ENCODE data around the gene MRTFA. TPM values are rescaled to one million over a fixed set of nuclear protein-coding genes. Genes with fewer than 3 reads are reported as not detected.

MRTFA gene
- total RNA-seq, 1 experiment from 2014 or later, result 28.0 TPM

DNA sequence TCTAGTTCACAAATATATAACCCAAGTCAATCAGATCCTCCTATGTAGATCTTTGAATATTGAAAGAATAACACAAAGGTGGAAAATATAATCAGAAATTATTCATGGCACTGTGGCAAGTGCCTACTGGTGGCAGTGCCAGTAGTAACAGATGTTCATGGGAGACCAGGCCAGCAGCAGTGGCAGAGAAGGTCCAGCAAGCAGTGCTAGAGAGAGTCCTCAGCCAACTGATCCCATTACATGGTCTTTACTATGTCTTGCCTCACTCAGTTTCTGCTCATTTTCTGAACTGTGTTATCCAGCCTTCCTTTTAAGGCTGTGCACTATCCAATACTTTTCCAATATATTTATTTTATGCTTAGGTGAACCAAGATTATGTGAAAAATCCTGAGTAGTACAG lies 124.9 kb downstream of the MRTFA start:
- H3K4me1 ChIP-seq (ENCODE audit: control insufficient read depth in 1 of 2, insufficient read depth in 2 of 2, low read length in 2 of 2), result no peaks in the 10 kb centered on the region
- no peak overlapping the region for H3K4me3 ChIP-seq (replicated peaks in 1 of 2; ENCODE audit: low read depth in 1 of 2, low read length in 2 of 2)
- ATAC-seq, result no peak
- no peak overlapping the region for H3K9ac ChIP-seq (ENCODE audit: low read length)
- DNase-seq (ENCODE audit: low read depth, low spot score), result no peak
- intact Hi-C loops (cut with micrococcal nuclease), result no loop called here
- TF ChIP-seq CBX3 (IDR thresholded peaks at IDR 0.05; ENCODE audit: low read depth), result no peak
- no peak for TF ChIP-seq SIN3A (IDR thresholded peaks at IDR 0.05; ENCODE audit: low read depth)
- TF ChIP-seq, protein P1, sequence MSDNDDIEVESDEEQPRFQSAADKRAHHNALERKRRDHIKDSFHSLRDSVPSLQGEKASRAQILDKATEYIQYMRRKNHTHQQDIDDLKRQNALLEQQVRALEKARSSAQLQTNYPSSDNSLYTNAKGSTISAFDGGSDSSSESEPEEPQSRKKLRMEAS (IDR thresholded peaks at IDR 0.05), result no peak
- no peak for TF ChIP-seq ZBTB33 (IDR thresholded peaks at IDR 0.05; ENCODE audit: extremely low read depth, insufficient replicate concordance, low read length)
- no peak for TF ChIP-seq SRF (IDR thresholded peaks at IDR 0.05; ENCODE audit: low read depth)
- no peak for TF ChIP-seq TCF7L2 (IDR thresholded peaks at IDR 0.05; ENCODE audit: borderline replicate concordance, extremely low read depth, insufficient read depth, insufficient read length)
- no peak for TF ChIP-seq SP1 (IDR thresholded peaks at IDR 0.05; ENCODE audit: low read depth)
- no peak for TF ChIP-seq JUND (IDR thresholded peaks at IDR 0.05)
- no peak for TF ChIP-seq ELF1 (IDR thresholded peaks at IDR 0.05; ENCODE audit: borderline replicate concordance, low read depth)
- no peak for TF ChIP-seq EZH2phosphoT487 (IDR thresholded peaks at IDR 0.05; ENCODE audit: borderline replicate concordance)
- no peak for TF ChIP-seq POLR2AphosphoS5 (IDR thresholded peaks at IDR 0.05; ENCODE audit: low read depth, low read length)
- TF ChIP-seq ZFX (IDR thresholded peaks at IDR 0.05), result no peak
- no peak for TF ChIP-seq ZNF274 (IDR thresholded peaks at IDR 0.05; ENCODE audit: low read depth, low read length)
- TF ChIP-seq, protein P2, sequence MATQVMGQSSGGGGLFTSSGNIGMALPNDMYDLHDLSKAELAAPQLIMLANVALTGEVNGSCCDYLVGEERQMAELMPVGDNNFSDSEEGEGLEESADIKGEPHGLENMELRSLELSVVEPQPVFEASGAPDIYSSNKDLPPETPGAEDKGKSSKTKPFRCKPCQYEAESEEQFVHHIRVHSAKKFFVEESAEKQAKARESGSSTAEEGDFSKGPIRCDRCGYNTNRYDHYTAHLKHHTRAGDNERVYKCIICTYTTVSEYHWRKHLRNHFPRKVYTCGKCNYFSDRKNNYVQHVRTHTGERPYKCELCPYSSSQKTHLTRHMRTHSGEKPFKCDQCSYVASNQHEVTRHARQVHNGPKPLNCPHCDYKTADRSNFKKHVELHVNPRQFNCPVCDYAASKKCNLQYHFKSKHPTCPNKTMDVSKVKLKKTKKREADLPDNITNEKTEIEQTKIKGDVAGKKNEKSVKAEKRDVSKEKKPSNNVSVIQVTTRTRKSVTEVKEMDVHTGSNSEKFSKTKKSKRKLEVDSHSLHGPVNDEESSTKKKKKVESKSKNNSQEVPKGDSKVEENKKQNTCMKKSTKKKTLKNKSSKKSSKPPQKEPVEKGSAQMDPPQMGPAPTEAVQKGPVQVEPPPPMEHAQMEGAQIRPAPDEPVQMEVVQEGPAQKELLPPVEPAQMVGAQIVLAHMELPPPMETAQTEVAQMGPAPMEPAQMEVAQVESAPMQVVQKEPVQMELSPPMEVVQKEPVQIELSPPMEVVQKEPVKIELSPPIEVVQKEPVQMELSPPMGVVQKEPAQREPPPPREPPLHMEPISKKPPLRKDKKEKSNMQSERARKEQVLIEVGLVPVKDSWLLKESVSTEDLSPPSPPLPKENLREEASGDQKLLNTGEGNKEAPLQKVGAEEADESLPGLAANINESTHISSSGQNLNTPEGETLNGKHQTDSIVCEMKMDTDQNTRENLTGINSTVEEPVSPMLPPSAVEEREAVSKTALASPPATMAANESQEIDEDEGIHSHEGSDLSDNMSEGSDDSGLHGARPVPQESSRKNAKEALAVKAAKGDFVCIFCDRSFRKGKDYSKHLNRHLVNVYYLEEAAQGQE (IDR thresholded peaks at IDR 0.05; ENCODE audit: low read depth), result no peak
- TF ChIP-seq CEBPB (IDR thresholded peaks at IDR 0.05; ENCODE audit: low read depth), result no peak
- no peak for TF ChIP-seq FOSL1 (IDR thresholded peaks at IDR 0.05; ENCODE audit: low read depth)
- no peak for TF ChIP-seq CTCF (IDR thresholded peaks at IDR 0.05 in 2 of 3, conservative IDR thresholded peaks at IDR 0.05 in 1 of 3; ENCODE audit: borderline replicate concordance in 1 of 3, insufficient read depth in 1 of 3, low read depth in 2 of 3, low read length in 2 of 3)
- no peak for TF ChIP-seq RAD21 (IDR thresholded peaks at IDR 0.05; ENCODE audit: low read depth)
- TF ChIP-seq EGR1 (IDR thresholded peaks at IDR 0.05; ENCODE audit: low read depth), result no peak
- H3K79me2 ChIP-seq (ENCODE audit: insufficient read depth, low read length), result no peaks in the 10 kb centered on the region
- ChIA-PET CTCF (no interaction called here), RAD21 (ENCODE audit: low non-redundant PET in 1 of 2, low total read pairs in 2 of 2, uncharacterized antibody in 2 of 2, unreplicated experiment in 2 of 2) (no interaction called here), POLR2A (interaction anchor here (1.3 kb wide), 1 partner anchor 22 kb away, joined by 3 read pairs; no protein-coding TSS in a partner anchor)
- H3K27ac ChIP-seq (ENCODE audit: low read depth, low read length), result no peak overlapping the region
- no TSS peak for BruUV-seq (replicated peaks)
- no peak overlapping the region for H2AFZ ChIP-seq (ENCODE audit: low read depth, low read length, poor library complexity, severe bottlenecking)
- H4K20me1 ChIP-seq (ENCODE audit: insufficient read depth), result no peaks in the 10 kb centered on the region
- H3K27me3 ChIP-seq (ENCODE audit: insufficient read depth, low read length), result no peaks in the 10 kb centered on the region
- H3K4me2 ChIP-seq (ENCODE audit: low read length), result no peak overlapping the region
- H3K9me3 ChIP-seq (ENCODE audit: control insufficient read depth in 1 of 2, insufficient read depth in 1 of 2, low read depth in 1 of 2, low read length in 2 of 2), result no peaks in the 10 kb centered on the region
- no peaks in the 10 kb centered on the region for H3K36me3 ChIP-seq (ENCODE audit: control insufficient read depth in 1 of 2, insufficient read depth in 2 of 2, low read length in 2 of 2)
- H3K9me2 ChIP-seq (ENCODE audit: insufficient read depth), result no peaks in the 10 kb centered on the region
